MM.1S (cell line): ENCODE results near the gene ARL6.

Experiments
- CTCF ChIP-seq: fragments of 300-600 bp; sonication (generic); IDR thresholded peaks from 2 replicates; pipeline ENCODE4 v1.5.1; 2016; ENCODE audit warnings: antibody characterized with exemption, low read length, mixed read lengths
- EZH2phosphoT487 ChIP-seq: fragments of 300-600 bp; sonication (generic); IDR thresholded peaks from 2 replicates; pipeline ENCODE4 v1.6.1; 2018; ENCODE audit warnings: antibody characterized with exemption, low read length

- no peak for TF ChIP-seq CTCF
- TF ChIP-seq EZH2phosphoT487, result no peak
These were observed 63.3 kb downstream of the ARL6 start for GRCh38 chr3:97827741-97828471.
